HepG2 (cell line): ENCODE measurements around the gene FNBP1L. TPM values are rescaled to one million over a fixed set of nuclear protein-coding genes. Genes with fewer than 3 reads are reported as not detected.

ENCODE experiments used
- ATAC-seq: fragments of 200-7000 bp; cut with Tn5 transposase; 3 replicates; pipeline ENCODE4 v1.9.1; 2020; ENCODE audit warnings: mild to moderate bottlenecking, moderate library complexity
- BruUV-seq: library from RNA; stranded (reverse); fragments of 400-500 nt; replicated peaks from 2 replicates; lab custom pipeline; 2021; lab: Mats Ljungman, UMichigan
- CTCF ChIA-PET: fragments of 300-600 bp; formaldehyde crosslinking; extraction: SDS; loops from one replicate; lab custom pipeline; 2021; ENCODE audit warnings: low total read pairs, inconsistent platforms, low intra/inter-chr PET ratio; lab: Yijun Ruan, JAX
- POLR2A ChIA-PET: fragments of 350-600 bp; sonication (Branson Sonifier 250); formaldehyde crosslinking; loops from one replicate; lab custom pipeline; 2020; ENCODE audit warnings: antibody characterized with exemption, inconsistent platforms; lab: Yijun Ruan, JAX
- DNase-seq: peaks from one replicate; pipeline ENCODE4 v3.0.0-alpha.2; 2015; ENCODE audit warnings: low spot score
- FAIRE-seq: peaks from 3 replicates; lab custom pipeline; 2011; peaks lifted over from hg19 to GRCh38; lab: Jason Lieb, UNC
- H2AFZ ChIP-seq: one replicate; pipeline ENCODE4 v1.6.1; 2011; ENCODE audit warnings: low read length, inconsistent platforms
- H3K27ac ChIP-seq: fragments of 300-600 bp; 3 replicates; pipeline ENCODE4 v1.8.0; 2011; ENCODE audit warnings: mixed run types, mild to moderate bottlenecking, mixed read lengths, low read length, inconsistent platforms; ENCODE audit not compliant: insufficient read depth; ENCODE audit errors: extremely low read length
- H3K27me3 ChIP-seq, 2 experiments: fragments of 200-600 bp in 1 of 2; 2 replicates in 1 of 2; 3 replicates in 1 of 2; pipeline versions ENCODE4 v1.6.0 to v1.8.0; 2011; ENCODE audit warnings: low read length in 2 of 2, mild to moderate bottlenecking in 2 of 2, moderate library complexity in 2 of 2, inconsistent platforms in 1 of 2; ENCODE audit not compliant: insufficient read depth in 2 of 2, control insufficient read depth in 1 of 2
- H3K36me3 ChIP-seq, 2 experiments: fragments of 200-600 bp in 1 of 2; replicated peaks in 1 of 2; 2 replicates in 1 of 2; 3 replicates in 1 of 2; pipeline versions ENCODE4 v1.5.1 to v1.8.0; 2011; ENCODE audit warnings: low read length in 2 of 2, inconsistent platforms in 1 of 2; ENCODE audit not compliant: insufficient read depth in 2 of 2, control insufficient read depth in 1 of 2
- H3K4me1 ChIP-seq: 2 replicates; pipeline ENCODE4 v1.5.1; 2012; ENCODE audit warnings: low read length, inconsistent platforms; ENCODE audit not compliant: insufficient read depth
- H3K4me2 ChIP-seq: 2 replicates; pipeline ENCODE4 v1.6.0; 2011; ENCODE audit warnings: low read depth, low read length, inconsistent platforms
- H3K4me3 ChIP-seq, 3 experiments: fragments of 200-600 bp in 1 of 3; sonication (generic), shearing (Covaris generic) in 1 of 3; replicated peaks in 1 of 3; 2 replicates each; pipeline ENCODE4 v1.5.1; 2011 to 2016; ENCODE audit warnings: low read length in 3 of 3, inconsistent platforms in 2 of 3, low read depth in 2 of 3, mild to moderate bottlenecking in 2 of 3, control low read depth in 1 of 3, mixed read lengths in 1 of 3; ENCODE audit not compliant: insufficient read depth in 1 of 3
- H3K79me2 ChIP-seq: one replicate; pipeline ENCODE4 v1.6.1; 2011; ENCODE audit warnings: low read length, inconsistent platforms; ENCODE audit not compliant: insufficient read depth
- H3K9ac ChIP-seq: 2 replicates; pipeline ENCODE4 v1.6.0; 2011; ENCODE audit warnings: mild to moderate bottlenecking, low read depth, low read length, inconsistent platforms; ENCODE audit not compliant: insufficient read depth
- H3K9me3 ChIP-seq: 2 replicates; pipeline ENCODE4 v1.5.1; 2012; ENCODE audit warnings: mild to moderate bottlenecking, low read length
- H4K20me1 ChIP-seq: 2 replicates; pipeline ENCODE4 v1.6.0; 2011; ENCODE audit warnings: inconsistent platforms, mild to moderate bottlenecking, low read length, moderate library complexity; ENCODE audit not compliant: insufficient read depth
- NCOA5 ChIP-seq: sonication (generic); formaldehyde crosslinking; IDR thresholded peaks from 2 replicates; pipeline ENCODE4 v1.4.0; 2020; ENCODE audit warnings: missing genetic modification reagents
- POLR2G ChIP-seq: fragments of 200-400 bp; formaldehyde crosslinking; IDR thresholded peaks from 2 replicates; pipeline ENCODE4 v1.6.1; 2018; ENCODE audit warnings: mild to moderate bottlenecking, low read depth, low read length, moderate library complexity
- RBM22 ChIP-seq: fragments of 200-400 bp; formaldehyde crosslinking; optimal IDR thresholded peaks from 2 replicates; pipeline ENCODE3; 2017; ENCODE audit warnings: mild to moderate bottlenecking, low read length, moderate library complexity
- ZNF12 ChIP-seq: sonication (generic); formaldehyde crosslinking; IDR thresholded peaks from 2 replicates; pipeline ENCODE4 v1.5.0; 2020; ENCODE audit warnings: missing genetic modification reagents
- ZNF687 ChIP-seq: sonication (generic); formaldehyde crosslinking; IDR thresholded peaks from 2 replicates; pipeline ENCODE4 v1.5.1; 2020; ENCODE audit warnings: mild to moderate bottlenecking, missing genetic modification reagents, moderate library complexity
- WGBS: methylation state at CpG from one replicate; pipeline ENCODE4 v1.1.6; 2017; ENCODE audit warnings: low lambda C conversion rate; 5-methylcytosine and 5-hydroxymethylcytosine counted together
- in situ Hi-C: cut with HindIII; loops from 2 replicates; pipeline ENCODE4 v1.10.0; 2017; ENCODE audit warnings: low pct_unique_long_range_greater_than_20kb; ENCODE audit not compliant: extremely low pct_ligation_motif_present
- intact Hi-C: fragments of 100-400 bp; cut with micrococcal nuclease; formaldehyde crosslinking; loops from one replicate; pipeline ENCODE4 v1.10.0; 2022; ENCODE audit not compliant: unreplicated experiment
- polyA plus RNA-seq, 8 experiments: library from polyadenylated mRNA; depleted of rRNA in 3 of 8; stranded (reverse) in 7 of 8; unstranded in 1 of 8; fragments of >200 nt; fragmentation: Illumina TruSeq in 4 of 8; extraction: Trizol in 4 of 8; gene quantifications; 2 replicates each; pipeline versions ENCODE4 v1.2.1 to v1.2.3, GENCODE V29; 2011 to 2016; ENCODE audit warnings: low read depth in 4 of 8, missing spikeins in 1 of 8, mixed read lengths in 1 of 8; ENCODE audit not compliant: insufficient read depth in 1 of 8
- total RNA-seq, 5 experiments: library from RNA; depleted of rRNA; stranded (reverse); fragments of >200 nt; fragmentation: Illumina TruSeq; extraction: Trizol; gene quantifications; 2 replicates each; pipeline ENCODE4 v1.2.3, GENCODE V29; 2016; ENCODE audit warnings: low read depth in 1 of 5

Gene FNBP1L
- total and polyA plus RNA-seq, 2 of the 13 experiments (the other 11 are each of a cell fraction or from before 2014, with no cell fraction given), result 24.1 to 27.1 TPM

DNA sequence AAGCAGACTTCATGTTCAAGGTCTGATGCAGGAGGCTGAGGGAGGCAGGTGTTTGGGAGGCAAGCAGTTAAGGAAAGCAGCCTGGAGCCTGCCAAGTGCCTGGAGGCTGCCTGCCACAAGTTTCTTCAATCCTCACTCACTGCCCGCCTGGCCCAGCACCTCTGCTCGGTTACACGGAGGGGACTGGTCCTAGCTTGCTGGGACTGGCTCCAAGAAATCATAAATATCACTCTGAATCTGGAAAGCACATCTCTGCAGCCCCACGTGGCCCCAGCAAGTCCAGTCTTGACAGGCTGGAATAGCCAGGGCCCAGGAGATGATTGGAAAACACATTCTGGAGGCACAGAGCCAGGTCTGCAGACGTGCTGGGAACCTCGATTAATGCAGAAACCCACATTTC, 149.8 kb downstream of the FNBP1L start:
- in situ Hi-C loops, result no loop called here
- Histone ChIP-seq H3K36me3 (peaks cover 24 to 88% of the 10 kb centered on the region in 2 experiments), H3K9me3 (no peaks in the 10 kb centered on the region), H3K4me2 (no peak overlapping the region), H3K9ac (no peak overlapping the region), H3K27me3 (no peaks in the 10 kb centered on the region), H3K4me1 (peaks cover 77% of the 10 kb centered on the region), H4K20me1 (peaks cover 19% of the 10 kb centered on the region), H3K4me3 (no peak overlapping the region), H3K27ac (no peak overlapping the region), H3K79me2 (peaks cover 55% of the 10 kb centered on the region), H2AFZ (no peak overlapping the region)
- TF ChIP-seq ZNF687 (CRISPR knock-in tag) (peak; percentile 14; the same call in 1 of the 2 replicates), NCOA5 (CRISPR knock-in tag) (no peak), ZNF12 (no peak), RBM22 (peak; percentile 46), POLR2G (peak; percentile 2; the same call in 1 of the 2 replicates)
- ATAC-seq (no peak), DNase-seq (no peak), FAIRE-seq (no peak)
- intact Hi-C loops, result no loop called here
- ChIA-PET POLR2A (interaction anchor here (4.8 kb wide), 1 partner anchor 20 kb away, joined by 25 read pairs; no protein-coding TSS in a partner anchor), CTCF (no interaction called here)
- BruUV-seq, result no TSS peak
- 95% methylated on average over 4 of the region's 6 CpGs for WGBS
